Activated CD4-positive, alpha-beta T cell treated with anti-CD3 and anti-CD28 coated beads, Interleukin-10, Interleukin-2, amounts not matched to agents 100 ng/mL and 50 ng/mL, durations not matched to agents 16 hours and 8 hours (primary cell): ENCODE measurements around the gene LTBP1.

Experiments used
- DNase-seq: peaks from one replicate; pipeline ENCODE4 v3.0.0-alpha.2; 2020

LTBP1 gene

GRCh38 chr2:33011941-33012340 is 65.2 kb downstream of the LTBP1 start:
- DNase-seq: no peak

- no peak for DNase-seq
Observed at GRCh38 chr2:33013684-33014110, 66.9 kb downstream of the LTBP1 start.

- DNase-seq: no peak
Observed at GRCh38 chr2:33014268-33014667, 67.5 kb downstream of the LTBP1 start.

DNA sequence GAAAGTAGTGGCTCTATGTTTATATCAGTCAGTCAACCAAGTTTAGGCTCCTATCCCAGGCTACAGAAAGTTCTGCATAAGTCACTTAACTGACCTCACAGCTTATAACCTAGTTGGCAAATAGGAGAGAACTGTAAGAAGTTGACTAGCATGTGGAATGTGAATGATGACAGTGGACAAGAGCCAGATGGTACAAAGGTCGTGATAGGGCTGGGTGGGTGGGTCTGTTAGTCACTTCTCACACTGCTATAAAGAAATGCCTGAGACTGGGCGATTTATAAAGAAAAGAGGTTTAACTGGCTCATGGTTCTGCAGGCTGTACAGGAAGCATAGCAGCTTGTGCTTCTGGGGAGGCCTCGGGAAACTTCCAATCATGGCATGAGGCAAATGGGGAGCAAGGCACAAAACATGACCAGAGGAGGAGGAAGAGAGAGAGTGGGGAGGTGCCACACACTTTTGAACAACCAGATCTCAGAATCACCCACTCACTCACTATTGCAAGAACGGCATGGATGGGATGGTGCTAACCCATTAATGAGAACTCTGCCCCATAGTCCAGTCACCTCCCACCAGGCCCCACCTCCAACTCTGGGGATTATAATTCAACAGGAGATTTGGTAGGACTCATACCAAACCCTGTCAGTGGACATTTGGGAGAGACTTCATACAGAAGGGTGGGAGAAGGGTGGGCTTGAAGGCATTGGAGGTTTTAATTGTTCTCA is 68.8 kb downstream of the LTBP1 start:
- no peak for DNase-seq

DNA sequence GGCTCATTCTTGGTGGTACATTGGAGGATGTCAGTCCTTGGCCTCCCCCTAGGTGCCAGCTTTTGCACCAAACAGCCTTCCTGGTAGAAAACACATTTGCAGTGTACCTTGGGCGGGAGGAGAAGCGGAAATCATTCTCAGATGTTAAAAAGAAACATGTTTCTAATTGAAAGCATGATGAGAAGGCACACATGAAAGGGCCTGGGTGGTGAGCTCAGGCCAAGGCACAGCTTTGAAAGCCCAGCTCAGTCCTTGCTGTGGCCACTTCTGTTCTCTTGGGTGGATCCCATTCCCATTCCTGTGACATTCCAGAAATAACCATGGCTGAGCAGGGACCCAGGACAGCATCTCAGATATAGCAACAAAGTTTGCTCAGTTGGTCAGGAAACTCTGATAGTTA is 71.5 kb downstream of the LTBP1 start:
- no peak for DNase-seq

GRCh38 chr2:33019796-33020195 is 73.0 kb downstream of the LTBP1 start:
- no peak for DNase-seq

GRCh38 chr2:33020883-33021282 is 74.1 kb downstream of the LTBP1 start:
- DNase-seq: no peak

DNA sequence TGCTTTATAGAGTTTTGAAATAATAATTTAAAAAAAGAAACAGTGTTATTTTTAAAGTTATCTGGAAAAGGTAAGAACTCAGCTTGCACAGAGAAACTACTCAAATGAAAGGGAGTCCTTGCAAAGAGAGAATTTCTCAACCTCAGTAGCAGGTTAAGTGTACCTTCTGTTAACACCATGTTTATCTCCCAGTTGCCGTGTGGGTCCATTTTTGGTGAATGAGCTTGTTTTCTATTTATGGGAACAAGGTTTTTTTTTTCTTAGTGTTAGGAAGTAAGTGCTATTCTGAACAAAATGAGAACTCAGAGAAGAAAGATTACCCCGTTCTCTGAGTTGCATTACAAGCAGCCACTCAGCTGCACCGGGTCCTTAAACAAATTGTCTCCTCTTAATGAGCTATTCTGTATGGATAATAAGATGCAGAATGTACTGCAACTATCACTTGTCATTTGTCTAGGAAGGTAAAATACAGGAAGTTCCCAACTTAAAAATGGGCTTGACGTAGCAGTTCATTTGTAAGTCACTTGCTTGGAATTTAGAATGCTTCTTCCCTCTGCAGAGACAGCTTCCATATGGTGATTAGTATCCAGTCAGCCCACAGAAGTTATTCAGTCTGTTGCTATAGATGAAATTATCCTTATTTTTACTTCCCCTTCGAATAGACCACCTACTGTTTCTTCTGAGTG is 74.9 kb downstream of the LTBP1 start:
- DNase-seq: no peak

DNA sequence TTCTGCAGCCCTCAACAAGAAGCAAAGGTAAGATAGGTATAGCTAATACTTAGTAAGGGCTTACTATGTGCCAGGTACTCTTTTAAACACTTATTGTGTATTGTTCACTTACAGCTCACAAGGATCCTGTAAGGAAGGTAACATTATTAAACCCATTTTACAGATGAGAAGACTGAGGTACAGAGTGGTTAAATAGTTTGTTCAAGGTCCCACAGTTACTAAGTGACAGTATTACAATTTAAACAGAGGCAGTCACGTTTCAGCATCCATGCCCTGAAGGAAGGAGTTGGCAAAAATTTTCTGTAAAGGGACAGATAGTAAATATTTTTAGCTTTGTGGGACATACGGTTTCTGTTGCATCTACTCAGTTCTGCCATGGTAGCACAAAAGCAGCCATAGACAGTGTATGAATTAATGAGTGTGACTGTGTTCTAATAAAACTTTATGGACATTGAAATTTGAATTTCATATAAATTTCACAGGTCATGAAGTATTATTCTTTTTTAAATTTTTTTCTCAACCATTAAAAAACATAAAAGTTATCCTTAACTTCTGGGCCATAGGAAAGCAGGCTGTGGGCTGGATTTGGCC is 75.7 kb downstream of the LTBP1 start:
- no peak for DNase-seq

GRCh38 chr2:33022989-33023727 is 76.4 kb downstream of the LTBP1 start:
- peak; percentile 37 for DNase-seq

DNA sequence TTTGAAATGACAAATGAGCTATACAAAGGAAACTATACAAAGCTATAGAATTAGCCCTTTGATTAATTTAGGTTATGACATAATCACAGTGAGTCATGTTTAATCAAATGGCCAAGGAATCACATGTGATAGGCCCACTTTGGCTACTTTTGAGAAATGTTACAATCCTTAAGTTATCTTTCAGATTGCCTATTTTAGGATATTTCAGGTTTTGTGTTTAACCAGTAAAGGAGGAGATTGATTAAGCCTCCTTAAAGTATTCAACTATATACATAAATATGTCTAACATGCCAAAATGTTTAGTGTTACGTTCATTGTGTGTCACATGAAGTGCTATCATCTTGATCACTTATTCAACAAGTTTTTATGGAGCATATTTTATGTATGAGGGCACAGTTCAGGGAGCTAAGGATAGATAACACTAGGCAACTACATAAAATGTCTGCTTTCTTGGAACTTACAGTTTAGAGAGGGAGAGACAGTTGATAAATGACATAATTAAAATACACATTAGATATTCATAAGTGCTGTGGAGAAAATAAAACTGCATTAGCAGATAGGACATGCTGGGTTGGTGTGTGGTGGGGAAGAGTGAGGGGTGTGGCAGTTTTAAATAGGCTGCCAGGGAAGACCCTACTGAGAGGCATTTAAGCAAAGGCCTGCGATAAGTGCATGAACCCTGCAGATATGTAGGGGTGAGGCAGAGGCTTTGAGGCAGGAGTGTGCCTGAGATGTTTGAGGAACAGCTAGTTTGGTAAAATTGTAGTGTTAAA is 77.2 kb downstream of the LTBP1 start:
- no peak for DNase-seq

GRCh38 chr2:33024758-33025157 is 78.0 kb downstream of the LTBP1 start:
- DNase-seq: no peak

GRCh38 chr2:33029459-33029858 is 82.7 kb downstream of the LTBP1 start:
- no peak for DNase-seq

GRCh38 chr2:33029926-33030325 is 83.2 kb downstream of the LTBP1 start:
- no peak for DNase-seq

DNA sequence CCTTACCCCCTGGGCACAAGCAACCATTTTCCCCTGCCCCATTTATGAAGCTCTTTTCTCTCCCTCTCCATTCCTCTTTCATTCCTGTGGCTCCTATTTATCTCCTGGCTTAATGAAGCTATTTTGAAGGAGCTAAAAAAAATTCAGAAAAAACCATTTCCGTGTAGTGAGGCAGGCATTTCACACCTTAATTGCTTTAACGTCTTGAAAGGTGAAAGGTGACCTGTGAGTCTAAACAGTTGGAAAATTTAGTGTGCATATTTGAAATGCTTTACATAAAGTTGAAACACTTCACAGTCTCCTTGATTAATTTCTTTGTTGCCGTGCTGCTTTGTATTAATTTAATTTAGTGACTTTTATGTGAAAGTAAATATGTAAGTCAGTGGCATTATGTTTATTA is 83.6 kb downstream of the LTBP1 start:
- no peak for DNase-seq

DNA sequence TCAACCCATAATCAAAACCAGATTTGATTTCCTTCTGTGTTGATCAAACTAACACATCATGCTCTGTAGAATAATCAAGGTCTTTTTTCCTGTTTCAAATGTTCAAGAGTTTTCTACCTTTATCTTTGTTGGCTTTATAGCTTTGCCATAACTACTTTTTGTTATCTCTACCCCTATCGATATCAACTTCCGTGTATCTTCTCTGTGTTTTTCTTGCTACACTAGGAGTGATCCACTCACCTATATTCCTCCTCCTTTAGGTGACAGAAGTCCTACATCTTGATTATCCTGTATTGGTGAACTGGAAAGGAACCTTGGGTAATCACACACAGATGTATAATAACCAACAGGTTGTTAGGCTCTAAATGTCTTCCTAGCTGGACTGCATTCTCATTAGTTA is 85.5 kb downstream of the LTBP1 start:
- no peak for DNase-seq

- DNase-seq: no peak
Observed at GRCh38 chr2:33033606-33034081, 86.9 kb downstream of the LTBP1 start.

DNA sequence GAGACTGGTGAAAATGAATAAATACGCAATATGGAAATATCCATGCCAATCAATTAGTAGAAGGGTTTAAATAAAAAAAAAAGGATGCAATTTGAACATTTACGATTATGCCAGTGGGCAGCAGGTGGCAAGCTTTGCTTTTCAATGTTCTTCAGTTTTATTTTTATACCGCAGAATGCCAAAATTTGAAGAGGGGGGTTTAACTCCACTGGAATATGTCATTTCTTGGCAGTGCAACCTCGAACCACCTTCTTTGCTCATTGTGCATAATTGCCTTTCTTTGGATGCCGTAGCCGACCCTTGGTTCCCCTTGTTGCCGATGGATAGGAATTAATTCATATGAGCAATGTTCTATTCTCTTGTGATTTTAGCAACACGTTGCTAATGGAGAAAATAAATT is 88.0 kb downstream of the LTBP1 start:
- no peak for DNase-seq

DNA sequence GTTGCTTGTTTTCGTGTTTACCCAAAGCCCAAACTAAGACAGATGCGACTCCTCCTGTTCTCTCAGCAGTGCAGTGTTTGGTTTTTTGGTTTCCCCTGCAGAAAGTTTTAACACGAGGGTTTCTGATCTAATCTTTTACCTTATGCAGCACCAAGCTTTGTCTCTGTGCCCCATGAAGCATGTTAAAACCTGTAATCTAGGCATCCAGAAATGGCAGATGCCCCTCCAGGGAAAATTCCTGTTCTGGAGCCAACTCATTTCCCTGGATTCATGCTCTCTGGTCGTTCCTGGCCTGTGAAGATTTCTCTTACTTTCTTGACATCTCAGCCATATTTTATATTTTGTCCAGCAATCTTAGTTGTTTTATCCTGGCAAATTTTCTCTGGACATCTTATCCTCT is 91.5 kb downstream of the LTBP1 start:
- DNase-seq: no peak

DNA sequence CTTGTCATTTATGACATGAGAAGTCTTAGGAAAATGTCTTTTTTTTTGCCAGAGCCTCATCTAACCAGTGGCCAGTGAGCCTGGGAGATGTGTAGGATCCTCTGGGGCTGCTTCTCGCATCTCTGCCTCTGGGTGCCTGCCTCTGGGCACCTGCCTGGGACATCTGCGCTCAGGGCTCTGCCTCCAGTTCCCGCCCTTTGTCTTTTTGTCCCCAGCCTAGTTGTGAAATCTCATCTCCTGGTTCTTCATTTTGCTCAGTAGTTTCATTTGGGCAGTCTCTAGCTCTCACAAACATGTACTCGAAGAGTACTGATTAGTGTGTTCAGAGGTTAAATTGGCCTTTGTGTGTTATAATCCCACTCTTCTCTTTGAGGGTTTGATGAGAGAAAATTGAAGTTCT is 92.0 kb downstream of the LTBP1 start:
- DNase-seq: no peak

DNA sequence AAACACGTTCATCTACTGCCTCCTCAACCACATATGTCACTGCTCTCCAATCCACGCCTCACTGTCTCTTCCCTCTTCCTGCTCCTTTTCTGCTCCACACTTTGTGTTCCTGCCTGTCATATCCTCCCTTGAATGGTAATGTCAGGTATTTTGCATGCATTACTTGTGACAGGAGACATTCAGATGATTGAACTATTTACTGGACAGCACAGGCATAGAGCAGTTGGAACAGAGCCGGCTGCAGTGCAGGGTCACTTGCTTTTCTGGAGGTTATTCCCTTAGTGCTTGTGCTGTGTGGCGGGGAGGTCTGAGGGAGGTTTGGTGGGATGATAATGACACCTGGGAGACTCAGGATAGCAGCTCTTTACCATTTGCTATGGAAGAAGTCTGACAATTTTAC is 93.8 kb downstream of the LTBP1 start:
- DNase-seq: no peak

DNA sequence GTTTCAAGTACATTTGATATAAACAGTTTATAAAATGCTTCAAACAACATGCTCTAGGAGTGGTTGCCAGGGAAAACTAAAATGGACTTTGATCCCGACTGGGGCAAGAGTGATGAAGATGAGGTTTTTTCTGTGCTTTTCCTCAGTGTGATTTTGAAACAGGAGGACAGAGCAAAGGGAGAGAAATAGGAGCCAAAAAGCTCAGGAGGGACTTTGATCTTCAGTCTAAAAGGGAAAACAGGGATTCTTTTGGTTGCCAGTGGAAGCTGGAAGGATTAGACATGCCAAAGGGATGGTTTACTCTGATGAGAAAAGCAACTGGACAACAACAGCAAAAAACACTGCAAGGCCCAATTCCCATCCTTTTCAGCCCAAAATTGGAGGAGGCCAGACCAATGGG is 95.5 kb downstream of the LTBP1 start:
- DNase-seq: no peak

DNA sequence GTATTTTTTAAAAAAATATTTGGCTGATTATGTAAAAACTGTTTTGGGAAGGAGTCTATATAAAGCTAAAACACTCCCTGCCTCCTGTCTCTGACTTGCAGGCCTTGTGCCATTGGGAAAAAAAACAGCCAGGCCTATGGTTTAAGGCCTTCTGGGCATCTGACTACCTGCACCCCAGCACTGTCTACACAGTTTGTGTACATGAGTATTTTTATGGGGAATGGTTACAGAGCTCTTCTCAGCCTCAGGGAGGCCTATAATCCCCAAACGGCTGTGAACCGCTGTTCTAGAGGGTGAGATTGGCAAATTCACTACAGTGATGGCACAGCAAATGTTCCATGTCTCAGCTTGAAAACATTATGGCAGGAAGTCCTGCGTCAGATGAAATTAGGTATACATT is 96.1 kb downstream of the LTBP1 start:
- no peak for DNase-seq
